ENCODE measurements around the gene SNX4. TPM values are rescaled to one million over a fixed set of nuclear protein-coding genes. Genes with fewer than 3 reads are reported as not detected.
"Not testable (repeated sequence)": the region's sequence is repeated elsewhere in the genome, so short reads cannot be mapped to it uniquely, and the experiment has no call there.

SNX4 gene
- total and polyA plus RNA-seq, 12 donors, result 15.8 to 90.4 (median 43.0) TPM

DNA sequence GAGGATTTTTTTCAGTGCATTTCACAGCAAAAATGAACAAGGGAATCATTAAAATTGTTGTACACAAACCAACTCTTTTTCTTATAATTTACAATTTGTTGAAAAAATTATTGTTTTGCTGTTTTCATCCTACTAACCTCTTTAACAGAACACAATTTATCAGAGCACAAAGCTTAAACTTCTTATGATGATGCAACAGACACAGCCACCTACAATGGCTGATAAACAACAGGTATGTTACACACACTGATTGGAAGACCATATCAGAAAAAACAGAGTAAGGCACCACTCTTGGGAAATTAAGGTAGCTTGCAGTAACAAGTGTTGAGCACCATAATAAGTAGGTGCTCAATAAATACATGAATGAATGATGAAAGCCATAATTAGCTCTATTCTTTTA, 8.9 kb upstream of the SNX4 start:
- intact Hi-C loops (cut with DNase I), result no loop called here
- peaks cover 0 to 22% of the 10 kb centered on the region in 2 donors for H3K36me3 ChIP-seq (replicated peaks in 1 of 2)
- no peaks in the 10 kb centered on the region for H3K4me1 ChIP-seq (replicated peaks in 1 of 2)
- H3K27ac ChIP-seq, result no peak overlapping the region
- H3K9me3 ChIP-seq (replicated peaks in 1 of 3), result no peaks in the 10 kb centered on the region
- no peak for DNase-seq
- no peak overlapping the region for H3K4me3 ChIP-seq
- TF ChIP-seq POLR2A (IDR thresholded peaks at IDR 0.05), result no peak
- TF ChIP-seq CTCF (IDR thresholded peaks at IDR 0.05), result no peak
- H3K27me3 ChIP-seq, result no peaks in the 10 kb centered on the region

GRCh38 chr3:125525153-125525552, 5.2 kb upstream of the SNX4 start:
- no peak overlapping the region for H3K4me3 ChIP-seq
- DNase-seq, result peak in 1 of 7 donors; percentile 25
- 95 to 100% (median 96%) methylated on average over 4 of the region's 4 CpGs for WGBS, 4 donors
- H3K4me1 ChIP-seq (replicated peaks in 1 of 2), result peaks cover 0 to 6% of the 10 kb centered on the region in 2 donors
- H3K9me3 ChIP-seq (replicated peaks in 1 of 3), result no peaks in the 10 kb centered on the region
- no peak overlapping the region for H3K27ac ChIP-seq
- TF ChIP-seq CTCF (IDR thresholded peaks at IDR 0.05) (no peak), POLR2A (IDR thresholded peaks at IDR 0.05) (no peak)
- intact Hi-C loops (cut with DNase I), result no loop called here
- H3K36me3 ChIP-seq (replicated peaks in 1 of 2), result peaks cover 0 to 9% of the 10 kb centered on the region in 2 donors
- H3K27me3 ChIP-seq, result no peaks in the 10 kb centered on the region

DNA sequence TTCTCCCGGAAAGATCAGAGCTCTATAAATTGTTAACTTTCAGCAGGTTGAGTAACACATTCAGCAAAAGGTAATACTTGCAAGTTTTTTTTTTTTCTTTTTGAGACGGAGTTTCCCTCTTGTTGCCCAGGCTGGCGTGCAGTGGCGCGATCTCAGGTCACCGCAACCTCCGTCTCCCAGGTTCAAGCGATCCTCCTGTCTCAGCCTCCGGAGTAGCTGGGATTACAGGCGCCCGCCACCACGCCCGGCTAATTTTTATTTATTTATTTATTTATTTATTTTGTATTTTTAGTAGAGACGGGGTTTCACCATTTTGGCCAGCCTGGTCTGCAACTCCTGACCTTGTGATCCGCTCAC, 539 bp upstream of the SNX4 start:
- Histone ChIP-seq H3K4me3 (peak overlapping the region in 3 of 4 donors; percentile 55 to 92 (median 65)), H3K27ac (peak overlapping the region in 4 of 5 donors; percentile 41 to 74 (median 60)), H3K4me1 (replicated peaks in 1 of 2) (peaks cover 9 to 24% of the 10 kb centered on the region in 2 donors)
- 80 to 84% (median 83%) methylated on average over 15 of the region's 15 CpGs for WGBS, 4 donors
- H3K27me3 ChIP-seq; H3K9me3 ChIP-seq (replicated peaks in 1 of 3); DNase-seq; intact Hi-C loops (cut with DNase I); H3K36me3 ChIP-seq (replicated peaks in 1 of 2): not testable (repeated sequence)

DNA sequence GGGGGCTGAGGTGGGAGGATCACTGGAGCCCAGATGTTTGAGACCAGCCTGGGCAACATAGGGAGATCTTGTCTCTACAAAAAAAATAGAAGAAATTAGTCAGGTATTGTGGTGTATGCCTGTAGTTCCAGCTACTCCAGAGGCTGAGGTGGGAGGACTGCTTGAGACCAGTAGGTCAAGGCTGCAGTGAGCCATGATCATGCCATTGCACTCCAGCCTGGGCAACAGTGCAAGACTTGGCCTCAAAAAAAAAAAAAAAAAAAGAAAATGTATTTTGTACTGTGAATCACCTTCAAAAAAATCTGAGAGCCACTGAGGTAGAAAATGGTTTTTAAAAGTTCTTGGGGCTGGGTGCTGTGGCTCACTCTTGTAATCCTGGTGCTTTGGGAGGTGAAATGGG, 4.6 kb downstream of the SNX4 start:
- Histone ChIP-seq H3K36me3 (replicated peaks in 1 of 2) (peaks cover 0 to 9% of the 10 kb centered on the region in 2 donors), H3K4me1 (replicated peaks in 1 of 2) (peaks cover 24 to 48% of the 10 kb centered on the region in 2 donors)

More for the DNA sequence above, 4.6 kb downstream of the SNX4 start:
- intact Hi-C loops (cut with DNase I), result no loop called here
- Histone ChIP-seq H3K27ac (no peak overlapping the region), H3K27me3 (no peaks in the 10 kb centered on the region), H3K4me3 (no peak overlapping the region), H3K9me3 (replicated peaks in 1 of 3) (no peaks in the 10 kb centered on the region)
- DNase-seq, result peak in 6 of 7 donors; percentile 34 to 72 (median 60)
- TF ChIP-seq CTCF (IDR thresholded peaks at IDR 0.05) (no peak), POLR2A (IDR thresholded peaks at IDR 0.05) (no peak)

All from adrenal gland (tissue), 12 donors.